Colonic mucosa (tissue), 4 donors: ENCODE measurements around the gene MIGA2. TPM values are rescaled to one million over a fixed set of nuclear protein-coding genes. Genes with fewer than 3 reads are reported as not detected.

Experiments
- DNase-seq: peaks from one replicate; pipeline ENCODE4 v3.0.0-alpha.2; 2020
- H3K27ac ChIP-seq: fragments of 200-600 bp; one replicate; pipeline ENCODE4 v1.8.0; 2021
- H3K27me3 ChIP-seq: fragments of 200-600 bp; one replicate; pipeline ENCODE4 v1.8.0; 2021
- H3K36me3 ChIP-seq: fragments of 200-600 bp; one replicate; pipeline ENCODE4 v1.8.0; 2021
- H3K4me1 ChIP-seq: fragments of 200-600 bp; one replicate; pipeline ENCODE4 v1.8.0; 2021; ENCODE audit warnings: mild to moderate bottlenecking
- H3K4me3 ChIP-seq: fragments of 200-600 bp; one replicate; pipeline ENCODE4 v1.8.0; 2021
- H3K9ac ChIP-seq, 2 donors: one replicate each; pipeline ENCODE4 v1.7.0; 2013; ENCODE audit warnings: control low read depth in 2 of 2, low read depth in 2 of 2, low read length in 2 of 2
- H3K9me3 ChIP-seq: fragments of 200-600 bp; one replicate; pipeline ENCODE4 v1.8.0; 2021
- intact Hi-C: fragments of 100-400 bp; cut with DNase I; formaldehyde crosslinking; loops from one replicate; pipeline ENCODE4 v1.14.1; 2022
- total RNA-seq, 2 donors: library from RNA; stranded (reverse); fragmentation: NEBNext Ultra II Directional in 1 of 2; extraction: Animal tissue kit (Norgen Biotek cat#: 25700) in 1 of 2; gene quantifications; one replicate each; pipeline ENCODE4 v1.2.1, GENCODE V29; 2021
- TF ChIP-seq, protein P1 (sequence below): fragments of 200-600 bp; IDR thresholded peaks from one replicate; pipeline ENCODE4 v1.8.0; 2022; ENCODE audit warnings: antibody characterized with exemption, mild to moderate bottlenecking
- donor health status: healthy.
- donor health status: DM: no; HTN: no; CAD: no.
- donor health status: DM: no; HTN: no; CAD: no.

MIGA2 gene
- total RNA-seq, 2 donors from 2014 or later = 47.4 to 74.8 TPM

DNA sequence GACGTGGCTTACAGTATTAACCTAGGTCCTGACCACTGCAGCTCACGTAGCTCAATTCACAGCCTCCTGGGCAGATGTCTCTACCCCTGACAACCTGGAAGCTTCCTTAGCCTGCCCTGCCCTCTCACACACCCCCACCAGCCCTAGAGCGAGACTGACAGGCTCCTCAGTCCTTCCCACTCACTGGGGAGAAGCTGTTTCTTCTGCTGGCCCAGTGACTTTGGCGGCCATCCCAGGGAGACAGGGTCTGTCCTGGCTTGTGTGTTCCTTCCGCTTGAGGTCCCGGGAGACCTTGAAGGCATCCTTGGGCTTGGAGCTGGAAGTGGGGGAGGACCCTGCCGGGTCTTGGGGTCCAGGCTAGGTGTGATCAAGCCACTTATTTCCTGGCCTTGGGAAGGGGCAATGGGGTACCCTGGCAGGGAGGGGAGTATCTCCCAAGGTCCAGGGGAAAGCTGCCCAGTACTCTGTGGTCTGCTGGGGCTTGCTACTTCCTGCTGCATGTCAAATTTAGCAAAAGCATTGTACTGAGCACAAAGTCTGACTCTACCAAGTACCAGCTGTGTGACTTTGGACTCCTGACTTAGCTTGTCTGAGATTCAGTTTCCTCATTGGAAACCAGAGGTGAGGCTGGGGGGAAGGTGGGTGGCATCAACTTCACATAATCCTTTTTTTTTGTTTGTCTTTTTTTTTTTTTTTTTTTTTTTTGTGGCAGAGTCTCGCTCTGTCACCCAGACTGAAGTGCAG lies 1.9 kb downstream of the MIGA2 start:
- DNase-seq = no peak
- peak overlapping the region; percentile 3 for H3K27ac ChIP-seq
- H3K36me3 ChIP-seq = peaks cover 15% of the 10 kb centered on the region
- no peaks in the 10 kb centered on the region for H3K9me3 ChIP-seq
- no peaks in the 10 kb centered on the region for H3K27me3 ChIP-seq
- H3K4me3 ChIP-seq = peak overlapping the region; percentile 66
- peak overlapping the region; percentile 24 to 92 for H3K9ac ChIP-seq
- TF ChIP-seq, protein P1, sequence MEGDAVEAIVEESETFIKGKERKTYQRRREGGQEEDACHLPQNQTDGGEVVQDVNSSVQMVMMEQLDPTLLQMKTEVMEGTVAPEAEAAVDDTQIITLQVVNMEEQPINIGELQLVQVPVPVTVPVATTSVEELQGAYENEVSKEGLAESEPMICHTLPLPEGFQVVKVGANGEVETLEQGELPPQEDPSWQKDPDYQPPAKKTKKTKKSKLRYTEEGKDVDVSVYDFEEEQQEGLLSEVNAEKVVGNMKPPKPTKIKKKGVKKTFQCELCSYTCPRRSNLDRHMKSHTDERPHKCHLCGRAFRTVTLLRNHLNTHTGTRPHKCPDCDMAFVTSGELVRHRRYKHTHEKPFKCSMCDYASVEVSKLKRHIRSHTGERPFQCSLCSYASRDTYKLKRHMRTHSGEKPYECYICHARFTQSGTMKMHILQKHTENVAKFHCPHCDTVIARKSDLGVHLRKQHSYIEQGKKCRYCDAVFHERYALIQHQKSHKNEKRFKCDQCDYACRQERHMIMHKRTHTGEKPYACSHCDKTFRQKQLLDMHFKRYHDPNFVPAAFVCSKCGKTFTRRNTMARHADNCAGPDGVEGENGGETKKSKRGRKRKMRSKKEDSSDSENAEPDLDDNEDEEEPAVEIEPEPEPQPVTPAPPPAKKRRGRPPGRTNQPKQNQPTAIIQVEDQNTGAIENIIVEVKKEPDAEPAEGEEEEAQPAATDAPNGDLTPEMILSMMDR = no peak
- intact Hi-C loops = no loop called here
- peaks cover 17% of the 10 kb centered on the region for H3K4me1 ChIP-seq

DNA sequence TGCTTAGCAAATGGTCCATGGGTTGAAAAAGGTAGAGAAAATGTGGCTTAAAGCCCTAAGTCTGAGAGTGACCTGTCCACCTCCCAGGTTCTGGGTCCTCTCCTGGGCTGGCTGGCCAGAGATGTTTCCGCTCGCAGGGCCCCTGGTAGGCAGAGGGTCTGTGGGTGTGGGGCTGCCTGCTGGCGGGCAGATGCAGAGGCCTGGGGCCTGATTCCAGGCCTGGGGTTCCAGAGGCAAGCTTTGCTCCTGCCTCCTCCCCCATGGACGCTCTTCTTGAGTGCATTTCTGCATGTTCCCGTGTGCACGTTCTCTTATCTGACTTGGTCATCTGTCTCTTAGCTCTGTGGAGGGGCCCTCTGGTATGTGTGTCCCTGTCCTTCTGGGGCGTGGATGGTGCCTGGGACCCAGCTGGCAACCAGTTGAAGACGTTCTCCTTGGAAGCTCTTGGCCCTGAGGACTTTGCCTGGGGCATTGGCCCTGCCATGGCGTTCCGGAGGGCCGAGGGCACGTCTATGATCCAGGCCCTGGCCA lies 3.8 kb downstream of the MIGA2 start:
- Histone ChIP-seq H3K9ac (no peak overlapping the region), H3K4me1 (peaks cover 17% of the 10 kb centered on the region), H3K9me3 (no peaks in the 10 kb centered on the region), H3K27ac (no peak overlapping the region), H3K36me3 (peaks cover 15% of the 10 kb centered on the region), H3K27me3 (no peaks in the 10 kb centered on the region), H3K4me3 (no peak overlapping the region)
- TF ChIP-seq, protein P1 = no peak
- intact Hi-C loops = no loop called here
- DNase-seq = no peak

DNA sequence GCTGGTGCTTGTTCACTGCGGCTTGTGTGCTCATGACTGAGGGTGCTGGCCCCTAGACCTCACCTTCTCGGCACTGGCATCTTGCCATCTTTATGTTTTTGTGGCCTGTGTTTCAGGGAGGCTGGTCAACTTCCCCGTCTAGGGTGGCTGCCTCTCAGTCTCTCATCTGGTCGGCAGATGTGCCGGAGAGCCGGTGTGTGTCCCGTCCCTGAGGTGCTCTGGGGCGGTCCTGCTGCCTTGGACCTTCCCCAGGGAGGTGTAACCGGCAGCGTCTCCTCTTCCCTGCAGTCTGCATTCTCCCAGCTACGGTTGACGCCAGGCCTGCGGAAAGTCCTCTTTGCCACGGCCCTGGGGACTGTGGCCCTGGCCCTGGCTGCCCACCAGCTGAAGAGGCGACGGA lies 5.6 kb downstream of the MIGA2 start:
- TF ChIP-seq, protein P1 = no peak
- no peak overlapping the region for H3K9ac ChIP-seq
- no peak overlapping the region for H3K27ac ChIP-seq
- H3K4me3 ChIP-seq = no peak overlapping the region
- H3K27me3 ChIP-seq = no peaks in the 10 kb centered on the region
- intact Hi-C loops = no loop called here
- H3K36me3 ChIP-seq = peaks cover 15% of the 10 kb centered on the region
- DNase-seq = no peak
- H3K9me3 ChIP-seq = no peaks in the 10 kb centered on the region
- H3K4me1 ChIP-seq = peaks cover 17% of the 10 kb centered on the region

DNA sequence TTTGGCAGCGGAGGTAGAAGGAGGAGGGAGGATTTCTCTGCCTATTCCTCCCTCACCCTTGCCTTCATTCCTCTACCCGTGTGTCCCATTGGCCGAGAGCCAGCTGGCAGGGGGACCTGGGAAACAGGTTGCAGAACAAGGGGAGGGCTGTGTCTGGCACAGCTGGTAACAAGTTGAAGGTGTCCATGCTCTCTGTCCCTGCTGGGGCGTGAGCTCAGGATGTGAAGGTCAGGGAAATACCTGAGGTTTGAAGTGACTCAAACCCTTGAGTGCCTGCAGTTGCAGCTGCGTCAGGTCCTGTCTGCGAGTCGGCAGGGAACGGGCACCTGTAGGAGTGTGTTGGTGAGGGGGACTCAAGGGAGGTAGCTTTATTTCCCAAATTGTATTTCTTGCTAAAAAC lies 16.2 kb downstream of the MIGA2 start:
- Histone ChIP-seq H3K4me3 (no peak overlapping the region), H3K27ac (peak overlapping the region; percentile 91), H3K9ac (peak overlapping the region; percentile 14 to 16), H3K27me3 (no peaks in the 10 kb centered on the region), H3K4me1 (no peaks in the 10 kb centered on the region), H3K36me3 (peaks cover 8% of the 10 kb centered on the region), H3K9me3 (no peaks in the 10 kb centered on the region)
- TF ChIP-seq, protein P1 = no peak
- peak; percentile 97 for DNase-seq
- intact Hi-C loops = no loop called here

DNA sequence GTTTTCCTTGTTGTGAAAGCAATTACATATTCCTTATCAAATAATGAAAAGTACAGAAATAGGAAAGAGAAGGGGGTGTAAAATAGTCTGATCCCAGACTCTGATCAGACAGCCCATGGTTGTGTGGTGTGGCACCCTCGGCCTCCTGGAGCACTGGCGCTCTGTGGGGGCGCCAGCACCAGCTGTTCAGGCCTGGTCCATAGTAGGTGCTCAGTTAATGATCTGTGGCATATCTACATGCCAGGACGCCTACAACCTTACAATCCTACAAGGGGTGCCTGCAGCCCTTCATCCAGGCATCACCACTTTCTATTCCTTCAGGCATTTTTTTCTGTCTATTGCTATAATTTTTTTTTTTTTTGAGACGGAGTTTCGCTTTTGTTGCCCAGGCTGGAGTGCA lies 16.6 kb downstream of the MIGA2 start:
- H3K4me3 ChIP-seq = no peak overlapping the region
- intact Hi-C loops = no loop called here
- TF ChIP-seq, protein P1 = no peak
- no peaks in the 10 kb centered on the region for H3K27me3 ChIP-seq
- H3K27ac ChIP-seq = peak overlapping the region; percentile 91
- no peaks in the 10 kb centered on the region for H3K4me1 ChIP-seq
- no peaks in the 10 kb centered on the region for H3K9me3 ChIP-seq
- DNase-seq = no peak
- peaks cover 8% of the 10 kb centered on the region for H3K36me3 ChIP-seq
- H3K9ac ChIP-seq = peak overlapping the region; percentile 6 to 16
